ENCODE measurements around the gene SKAP2. TPM values are rescaled to one million over a fixed set of nuclear protein-coding genes. Genes with fewer than 3 reads are reported as not detected.

The SKAP2 gene
- polyA plus RNA-seq, 1 of the 3 experiments (the other 2 are of a cell fraction) = 0.69 TPM

GRCh38 chr7:26789481-26790184 is 74.8 kb downstream of the SKAP2 start:
- Histone ChIP-seq H3K4me3 (ENCODE audit: low read depth in 2 of 2, low read length in 1 of 2) (no peak overlapping the region), H3K36me3 (replicated peaks in 1 of 2; ENCODE audit: control insufficient read depth in 1 of 2, insufficient read depth in 2 of 2, low read length in 1 of 2) (no peaks in the 10 kb centered on the region), H3K4me2 (no peak overlapping the region), H3K9me2 (no peaks in the 10 kb centered on the region), H3K9ac (no peak overlapping the region), H3K4me1 (ENCODE audit: control insufficient read depth in 1 of 2, insufficient read depth in 2 of 2, low read depth in 1 of 2, low read length in 1 of 2) (peaks cover 0 to 5% of the 10 kb centered on the region in 2 experiments; a peak in 2 of 4 replicates), H3F3A (replicated peaks; ENCODE audit: insufficient read depth) (no peaks in the 10 kb centered on the region), H4K20me1 (ENCODE audit: insufficient read depth) (no peaks in the 10 kb centered on the region), H3K9me3 (no peaks in the 10 kb centered on the region), H3K79me2 (ENCODE audit: insufficient read depth) (no peaks in the 10 kb centered on the region), H2AFZ (ENCODE audit: low read depth) (no peak overlapping the region), H3K27me3 (ENCODE audit: insufficient read depth) (no peaks in the 10 kb centered on the region), H3K27ac (ENCODE audit: low read depth in 2 of 2, low read length in 1 of 2) (no peak overlapping the region)
- TF ChIP-seq ELF1 (IDR thresholded peaks at IDR 0.05) = no peak
- no peak for TF ChIP-seq POLR2AphosphoS5 (IDR thresholded peaks at IDR 0.05; ENCODE audit: low read depth, low read length)
- no peak for TF ChIP-seq MAX (IDR thresholded peaks at IDR 0.05; ENCODE audit: low read depth)
- TF ChIP-seq RFX5 (IDR thresholded peaks at IDR 0.05; ENCODE audit: low read length) = no peak
- TF ChIP-seq GATA2 (CRISPR knock-in tag; IDR thresholded peaks at IDR 0.05) = no peak
- no peak for TF ChIP-seq NRF1 (IDR thresholded peaks at IDR 0.05; ENCODE audit: low read depth, low read length)
- no peak for TF ChIP-seq FOSL2 (IDR thresholded peaks at IDR 0.05; ENCODE audit: borderline replicate concordance, low read depth)
- no peak for TF ChIP-seq FOXJ3 (CRISPR knock-in tag; IDR thresholded peaks at IDR 0.05)
- TF ChIP-seq RCOR1 (IDR thresholded peaks at IDR 0.05; ENCODE audit: low read length) = no peak
- no peak for TF ChIP-seq FOXM1 (IDR thresholded peaks at IDR 0.05; ENCODE audit: low read depth)
- TF ChIP-seq CTCF (IDR thresholded peaks at IDR 0.05) = no peak
- 35% methylated on average over 5 of the region's 5 CpGs for WGBS (ENCODE audit: low lambda C conversion rate)
- POLR2A ChIA-PET = no interaction called here
- CTCF ChIA-PET = interaction anchor here (1.1 to 1.5 kb wide), 4 partner anchors 16 to 108 kb away, joined by 3 to 4 read pairs (median 4); no protein-coding TSS in a partner anchor
- no peak for DNase-seq

GRCh38 chr7:26787701-26788100 is 76.7 kb downstream of the SKAP2 start:
- 55% methylated on average over 6 of the region's 6 CpGs for WGBS (ENCODE audit: low lambda C conversion rate)
- Histone ChIP-seq H3K9ac (no peak overlapping the region), H3K36me3 (replicated peaks in 1 of 2; ENCODE audit: control insufficient read depth in 1 of 2, insufficient read depth in 2 of 2, low read length in 1 of 2) (no peaks in the 10 kb centered on the region), H3F3A (replicated peaks; ENCODE audit: insufficient read depth) (no peaks in the 10 kb centered on the region), H3K4me2 (no peak overlapping the region), H4K20me1 (ENCODE audit: insufficient read depth) (no peaks in the 10 kb centered on the region), H3K27ac (ENCODE audit: low read depth in 2 of 2, low read length in 1 of 2) (no peak overlapping the region), H3K4me1 (ENCODE audit: control insufficient read depth in 1 of 2, insufficient read depth in 2 of 2, low read depth in 1 of 2, low read length in 1 of 2) (peaks cover 0 to 5% of the 10 kb centered on the region in 2 experiments; a peak in 2 of 4 replicates), H3K27me3 (ENCODE audit: insufficient read depth) (no peaks in the 10 kb centered on the region), H3K79me2 (ENCODE audit: insufficient read depth) (no peaks in the 10 kb centered on the region), H2AFZ (ENCODE audit: low read depth) (no peak overlapping the region), H3K9me3 (no peaks in the 10 kb centered on the region), H3K9me2 (no peaks in the 10 kb centered on the region), H3K4me3 (ENCODE audit: low read depth in 2 of 2, low read length in 1 of 2) (no peak overlapping the region)
- ChIA-PET POLR2A (no interaction called here), CTCF (interaction anchor here (0.9 to 1.8 kb wide), 3 partner anchors 50 to 373 kb away, joined by 3 to 4 read pairs (median 4); no protein-coding TSS in a partner anchor)
- no peak for DNase-seq
- TF ChIP-seq CHD2 (IDR thresholded peaks at IDR 0.05; ENCODE audit: low read length, partially characterized antibody) (no peak), IRF3 (IDR thresholded peaks at IDR 0.05; ENCODE audit: low read depth, low read length) (no peak), FOXJ3 (CRISPR knock-in tag; IDR thresholded peaks at IDR 0.05) (no peak), TAF1 (IDR thresholded peaks at IDR 0.05; ENCODE audit: borderline replicate concordance, low read depth, low read length) (no peak), SMC3 (IDR thresholded peaks at IDR 0.05; ENCODE audit: low read depth, low read length) (no peak), TCF12 (IDR thresholded peaks at IDR 0.05) (no peak), USF2 (IDR thresholded peaks at IDR 0.05; ENCODE audit: borderline replicate concordance, low read depth, low read length) (no peak), FOXM1 (IDR thresholded peaks at IDR 0.05; ENCODE audit: low read depth) (no peak), NRF1 (IDR thresholded peaks at IDR 0.05; ENCODE audit: low read depth, low read length) (no peak), MAX (IDR thresholded peaks at IDR 0.05; ENCODE audit: low read depth) (no peak), EZH2phosphoT487 (IDR thresholded peaks at IDR 0.05; ENCODE audit: borderline replicate concordance, low read depth) (no peak)
